Measurements from ENCODE around the gene MAG.

DNA sequence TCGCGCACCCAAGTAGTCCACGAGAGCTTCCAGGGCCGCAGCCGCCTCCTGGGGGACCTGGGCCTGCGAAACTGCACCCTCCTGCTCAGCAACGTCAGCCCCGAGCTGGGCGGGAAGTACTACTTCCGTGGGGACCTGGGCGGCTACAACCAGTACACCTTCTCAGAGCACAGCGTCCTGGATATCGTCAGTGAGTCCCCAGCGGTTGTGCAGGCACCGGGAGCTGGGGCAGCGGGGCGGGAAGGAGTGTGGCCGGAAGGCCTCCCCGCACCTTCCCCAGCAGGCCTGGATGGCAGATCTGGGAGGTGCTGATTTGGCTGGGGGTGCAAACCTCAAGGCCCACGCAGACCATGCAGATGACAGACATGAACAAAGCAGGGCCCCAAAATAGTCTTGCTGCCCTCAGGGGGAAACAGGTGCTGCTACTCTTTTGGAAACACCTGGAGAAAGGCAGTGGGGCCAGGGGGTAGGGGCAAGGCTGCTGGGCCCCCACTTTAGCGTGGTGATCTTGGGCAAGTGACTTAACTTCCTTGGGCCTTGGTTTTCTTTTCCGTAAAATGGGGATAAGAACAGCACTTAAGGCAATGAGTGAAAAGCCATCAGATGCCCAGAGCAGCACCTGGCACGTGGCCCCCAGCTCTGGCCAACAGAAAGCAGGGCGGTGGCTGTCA lies 4.0 kb downstream of the MAG start:
- TF ChIP-seq, protein P1, sequence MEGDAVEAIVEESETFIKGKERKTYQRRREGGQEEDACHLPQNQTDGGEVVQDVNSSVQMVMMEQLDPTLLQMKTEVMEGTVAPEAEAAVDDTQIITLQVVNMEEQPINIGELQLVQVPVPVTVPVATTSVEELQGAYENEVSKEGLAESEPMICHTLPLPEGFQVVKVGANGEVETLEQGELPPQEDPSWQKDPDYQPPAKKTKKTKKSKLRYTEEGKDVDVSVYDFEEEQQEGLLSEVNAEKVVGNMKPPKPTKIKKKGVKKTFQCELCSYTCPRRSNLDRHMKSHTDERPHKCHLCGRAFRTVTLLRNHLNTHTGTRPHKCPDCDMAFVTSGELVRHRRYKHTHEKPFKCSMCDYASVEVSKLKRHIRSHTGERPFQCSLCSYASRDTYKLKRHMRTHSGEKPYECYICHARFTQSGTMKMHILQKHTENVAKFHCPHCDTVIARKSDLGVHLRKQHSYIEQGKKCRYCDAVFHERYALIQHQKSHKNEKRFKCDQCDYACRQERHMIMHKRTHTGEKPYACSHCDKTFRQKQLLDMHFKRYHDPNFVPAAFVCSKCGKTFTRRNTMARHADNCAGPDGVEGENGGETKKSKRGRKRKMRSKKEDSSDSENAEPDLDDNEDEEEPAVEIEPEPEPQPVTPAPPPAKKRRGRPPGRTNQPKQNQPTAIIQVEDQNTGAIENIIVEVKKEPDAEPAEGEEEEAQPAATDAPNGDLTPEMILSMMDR (conservative IDR thresholded peaks at IDR 0.05 in 1 of 2, IDR thresholded peaks at IDR 0.05 in 1 of 2; ENCODE audit: low read depth in 1 of 2, low read length in 2 of 2) = no peak
- no peak for TF ChIP-seq EZH2 (IDR thresholded peaks at IDR 0.05; ENCODE audit: low read length, missing control alignments)

Measured in fibroblast of lung (primary cell).